Left lung (tissue), 10 donors: ENCODE data around the gene CCDC182. TPM values are rescaled to one million over a fixed set of nuclear protein-coding genes. Genes with fewer than 3 reads are reported as not detected.

Source experiments
- ATAC-seq: fragments of 200-7000 bp; cut with Tn5 transposase; one replicate; pipeline ENCODE4 v1.9.1; 2020; ENCODE audit warnings: moderate library complexity
- DNase-seq, 4 donors: peaks; one replicate each; pipeline ENCODE4 v3.0.0-alpha.2; 2013 to 2020
- H3K27ac ChIP-seq, 2 donors: fragments of 200-600 bp; sonication (generic) in 1 of 2; one replicate each; pipeline versions ENCODE4 v1.5.0 to v1.8.0; 2020 to 2021
- H3K27me3 ChIP-seq, 2 donors: fragments of 200-600 bp; sonication (generic) in 1 of 2; one replicate each; pipeline versions ENCODE4 v1.5.0 to v1.8.0; 2020 to 2021
- H3K36me3 ChIP-seq, 2 donors: fragments of 200-600 bp; sonication (generic) in 1 of 2; one replicate each; pipeline versions ENCODE4 v1.5.0 to v1.8.0; 2020 to 2021
- H3K4me1 ChIP-seq, 2 donors: fragments of 200-600 bp; one replicate each; pipeline ENCODE4 v1.8.0; 2021
- H3K4me3 ChIP-seq, 2 donors: fragments of 200-600 bp; sonication (generic) in 1 of 2; one replicate each; pipeline versions ENCODE4 v1.5.0 to v1.8.0; 2020 to 2021; ENCODE audit warnings: mild to moderate bottlenecking in 1 of 2
- H3K9me3 ChIP-seq, 2 donors: fragments of 200-600 bp; sonication (generic) in 1 of 2; one replicate each; pipeline versions ENCODE4 v1.5.0 to v1.8.0; 2020 to 2021
- intact Hi-C, 2 donors: fragments of 100-400 bp; cut with DNase I; formaldehyde crosslinking; loops; one replicate each; pipeline versions ENCODE4 v1.11.2 to v1.14.2; 2022
- polyA plus RNA-seq, 6 donors: library from polyadenylated mRNA; unstranded; fragments of 120-200 nt; gene quantifications; one replicate each; pipeline ENCODE4 v1.2.1, GENCODE V29; 2013; ENCODE audit not compliant: insufficient read length in 6 of 6
- total RNA-seq, 2 donors: library from RNA; stranded (reverse); fragmentation: NEBNext Ultra II Directional; extraction: Animal tissue kit (Norgen Biotek cat#: 25700); gene quantifications; one replicate each; pipeline ENCODE4 v1.2.1, GENCODE V29; 2021
- TF ChIP-seq, protein P1 (sequence below), 2 donors: fragments of 200-600 bp; sonication (generic) in 1 of 2; IDR thresholded peaks; one replicate each; pipeline versions ENCODE4 v1.5.0 to v1.8.0; 2021; ENCODE audit warnings: antibody characterized with exemption in 2 of 2
- donor health status: DM: no; HTN: yes; CAD: no.
- donor health status: DM: no; HTN: no; CAD: no.

Gene CCDC182
- total and polyA plus RNA-seq, 8 donors, result 0.15 TPM; not detected in 7

DNA sequence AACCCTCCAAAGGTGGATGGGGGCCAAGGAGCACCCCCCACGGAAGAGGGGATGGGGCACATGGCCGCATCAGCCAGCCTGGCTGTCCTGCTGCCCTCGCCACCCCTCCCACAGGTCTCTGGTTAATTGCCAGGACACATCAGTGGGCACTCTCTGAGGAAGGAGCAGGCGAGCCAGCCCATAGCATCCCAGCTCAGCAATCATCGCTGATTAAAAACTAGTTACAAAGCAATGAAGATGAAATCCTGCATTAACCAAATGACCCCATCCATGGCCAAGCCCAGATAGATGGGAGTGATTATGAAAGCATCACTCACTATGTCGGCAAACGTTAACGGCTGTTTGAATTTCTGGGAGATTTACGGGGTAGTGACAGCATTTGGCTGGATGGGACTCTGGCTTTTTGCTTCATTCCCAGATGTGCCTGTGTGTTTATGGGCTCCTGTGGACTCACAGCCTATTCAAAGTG lies 45.3 kb downstream of the CCDC182 start:
- H3K4me1 ChIP-seq, result peaks cover 0 to 3% of the 10 kb centered on the region in 2 donors
- H3K9me3 ChIP-seq, result no peaks in the 10 kb centered on the region
- H3K27me3 ChIP-seq, result no peaks in the 10 kb centered on the region
- no peak overlapping the region for H3K4me3 ChIP-seq
- H3K36me3 ChIP-seq, result no peaks in the 10 kb centered on the region
- DNase-seq (peak in 2 of 4 donors; percentile 61 to 74), ATAC-seq (no peak)
- intact Hi-C loops, result no loop called here
- TF ChIP-seq, protein P1, sequence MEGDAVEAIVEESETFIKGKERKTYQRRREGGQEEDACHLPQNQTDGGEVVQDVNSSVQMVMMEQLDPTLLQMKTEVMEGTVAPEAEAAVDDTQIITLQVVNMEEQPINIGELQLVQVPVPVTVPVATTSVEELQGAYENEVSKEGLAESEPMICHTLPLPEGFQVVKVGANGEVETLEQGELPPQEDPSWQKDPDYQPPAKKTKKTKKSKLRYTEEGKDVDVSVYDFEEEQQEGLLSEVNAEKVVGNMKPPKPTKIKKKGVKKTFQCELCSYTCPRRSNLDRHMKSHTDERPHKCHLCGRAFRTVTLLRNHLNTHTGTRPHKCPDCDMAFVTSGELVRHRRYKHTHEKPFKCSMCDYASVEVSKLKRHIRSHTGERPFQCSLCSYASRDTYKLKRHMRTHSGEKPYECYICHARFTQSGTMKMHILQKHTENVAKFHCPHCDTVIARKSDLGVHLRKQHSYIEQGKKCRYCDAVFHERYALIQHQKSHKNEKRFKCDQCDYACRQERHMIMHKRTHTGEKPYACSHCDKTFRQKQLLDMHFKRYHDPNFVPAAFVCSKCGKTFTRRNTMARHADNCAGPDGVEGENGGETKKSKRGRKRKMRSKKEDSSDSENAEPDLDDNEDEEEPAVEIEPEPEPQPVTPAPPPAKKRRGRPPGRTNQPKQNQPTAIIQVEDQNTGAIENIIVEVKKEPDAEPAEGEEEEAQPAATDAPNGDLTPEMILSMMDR (IDR thresholded peaks at IDR 0.05), result no peak
- no peak overlapping the region for H3K27ac ChIP-seq

DNA sequence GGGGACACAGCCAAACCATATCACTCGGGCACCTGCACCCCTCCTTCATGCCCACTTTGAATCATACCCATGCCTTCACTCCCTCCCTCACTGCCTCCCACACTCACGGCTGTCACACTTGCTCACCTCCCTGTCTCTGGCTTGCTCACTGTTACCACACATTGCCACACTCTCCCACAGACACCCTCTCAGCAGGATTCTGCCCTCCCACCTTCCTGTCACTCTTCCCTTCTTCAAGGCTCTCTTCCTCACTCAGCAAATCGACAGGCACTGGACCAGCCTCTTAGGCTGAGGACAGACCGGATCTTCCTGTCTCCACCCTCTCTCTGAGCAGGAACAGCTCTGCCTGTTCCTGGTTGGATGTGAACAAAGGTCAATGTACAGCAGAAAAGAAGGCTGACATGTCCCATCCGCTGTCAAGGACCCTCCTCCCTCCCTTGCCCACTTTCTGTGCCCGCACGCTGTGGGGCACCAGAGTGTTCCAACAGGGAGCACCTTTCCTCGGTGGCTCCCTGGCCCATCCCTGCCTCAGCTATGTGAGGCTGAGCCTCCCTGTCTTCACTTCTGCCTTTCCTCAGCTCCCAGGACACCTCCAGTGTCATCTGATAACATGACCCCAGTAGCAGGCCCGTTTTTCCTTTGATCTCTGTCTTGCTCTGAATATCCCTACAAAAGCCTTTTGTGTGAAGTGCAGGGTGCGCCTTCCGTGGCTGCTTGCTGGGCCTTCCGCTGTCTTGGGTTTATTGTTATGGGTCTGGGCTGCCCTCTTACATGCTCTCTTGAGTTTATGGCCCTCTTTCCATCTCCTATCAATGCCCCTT lies 47.0 kb downstream of the CCDC182 start:
- no peaks in the 10 kb centered on the region for H3K36me3 ChIP-seq
- DNase-seq (no peak), ATAC-seq (no peak)
- peaks cover 0 to 3% of the 10 kb centered on the region in 2 donors for H3K4me1 ChIP-seq
- no peaks in the 10 kb centered on the region for H3K9me3 ChIP-seq
- no peak overlapping the region for H3K27ac ChIP-seq
- H3K4me3 ChIP-seq, result no peak overlapping the region
- H3K27me3 ChIP-seq, result no peaks in the 10 kb centered on the region
- intact Hi-C loops, result no loop called here
- TF ChIP-seq, protein P1 (IDR thresholded peaks at IDR 0.05), result no peak

DNA sequence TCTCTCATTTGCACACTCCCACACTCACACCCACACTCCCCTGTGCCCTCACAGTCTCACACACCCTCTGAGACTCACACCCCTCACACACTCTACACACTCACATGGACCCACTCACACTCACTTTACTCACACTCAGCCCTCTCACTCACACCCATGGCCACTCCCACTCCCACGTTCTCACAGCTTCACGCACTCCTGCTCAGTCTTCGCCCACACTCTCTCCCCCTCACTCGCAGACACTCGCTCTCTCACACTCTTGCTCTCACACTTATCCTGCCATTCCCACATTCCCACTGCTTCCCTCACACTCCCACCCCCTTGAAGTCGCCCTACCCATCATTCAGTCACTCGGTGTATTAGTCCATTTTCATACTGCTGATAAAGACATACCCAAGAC lies 47.9 kb downstream of the CCDC182 start:
- no peak for DNase-seq
- H3K9me3 ChIP-seq, result no peaks in the 10 kb centered on the region
- no peak for ATAC-seq
- intact Hi-C loops, result no loop called here
- no peaks in the 10 kb centered on the region for H3K36me3 ChIP-seq
- no peaks in the 10 kb centered on the region for H3K27me3 ChIP-seq
- no peak overlapping the region for H3K27ac ChIP-seq
- H3K4me3 ChIP-seq, result no peak overlapping the region
- TF ChIP-seq, protein P1 (IDR thresholded peaks at IDR 0.05), result no peak
- peaks cover 0 to 3% of the 10 kb centered on the region in 2 donors for H3K4me1 ChIP-seq

DNA sequence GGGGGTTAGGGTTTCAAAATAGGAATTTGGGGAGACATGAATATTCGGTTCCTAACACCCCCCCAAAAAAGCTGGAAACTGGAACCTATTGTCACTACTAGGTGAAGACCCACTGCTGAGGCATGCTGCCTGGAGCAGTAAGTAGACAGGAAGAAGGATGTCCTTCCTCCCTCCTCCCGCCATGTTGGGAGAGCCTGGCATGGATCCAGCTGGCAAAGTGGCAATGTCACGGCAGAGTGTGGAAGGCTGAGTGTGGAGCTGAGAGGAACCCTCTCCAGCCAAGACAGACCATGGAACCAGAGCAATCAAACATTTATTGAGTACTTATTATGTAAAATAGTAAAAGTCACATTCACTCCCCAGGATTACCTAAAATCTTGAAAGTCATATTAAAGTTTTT lies 49.0 kb downstream of the CCDC182 start:
- H3K36me3 ChIP-seq, result no peaks in the 10 kb centered on the region
- TF ChIP-seq, protein P1 (IDR thresholded peaks at IDR 0.05), result no peak
- H3K27ac ChIP-seq, result no peak overlapping the region
- DNase-seq (no peak), ATAC-seq (no peak)
- intact Hi-C loops, result no loop called here
- no peaks in the 10 kb centered on the region for H3K9me3 ChIP-seq
- no peaks in the 10 kb centered on the region for H3K27me3 ChIP-seq
- H3K4me3 ChIP-seq, result no peak overlapping the region
- H3K4me1 ChIP-seq, result peaks cover 0 to 3% of the 10 kb centered on the region in 2 donors

Other genes with a start within 250 kb of the CCDC182 start
- gene MRPS23, start 104.7 kb upstream of the CCDC182 start, total RNA-seq, result 10 to 100 TPM; 39.2 to 39.8 TPM
- gene MRPS23, start 104.7 kb upstream of the CCDC182 start, polyA plus RNA-seq, result 10 to 100 TPM; 39.7 to 46.1 (median 44.2) TPM
- gene CUEDC1, start 210.1 kb upstream of the CCDC182 start, total RNA-seq, result 10 to 100 TPM; 44.1 to 47.3 TPM
- gene CUEDC1, start 210.1 kb upstream of the CCDC182 start, polyA plus RNA-seq, result 10 to 100 TPM; 38.2 to 47.7 (median 41.1) TPM
- gene VEZF1, start 243.0 kb upstream of the CCDC182 start, total RNA-seq, result 10 to 100 TPM; 62.7 to 62.9 TPM
- gene VEZF1, start 243.0 kb upstream of the CCDC182 start, polyA plus RNA-seq, result 100 to 1,000 TPM in 3 of 6 donors, 10 to 100 TPM in 3; 90.7 to 106 (median 100) TPM